Astrocyte of the cerebellum (primary cell): ENCODE results near the gene ZNF516.

Experiments
- DNase-seq: peaks from one replicate; pipeline ENCODE4 v3.0.0-alpha.2; 2011; ENCODE audit warnings: low read depth
- H3K4me3 ChIP-seq: 2 replicates; pipeline ENCODE4 v1.5.1; 2011; ENCODE audit warnings: mild to moderate bottlenecking, low read depth, low read length, moderate library complexity
- CTCF ChIP-seq: IDR thresholded peaks from 2 replicates; pipeline ENCODE4 v1.5.1; 2012; ENCODE audit warnings: low read length, low read depth, moderate library complexity, mild to moderate bottlenecking; ENCODE audit errors: missing control alignments
- in situ Hi-C: cut with HindIII; loops from 2 replicates; pipeline ENCODE4 v1.10.0; 2017; ENCODE audit warnings: low sequenced_read_pairs

The ZNF516 gene

GRCh38 chr18:76502551-76502950 is 7.5 kb upstream of the ZNF516 start:
- DNase-seq = no peak
- no peak overlapping the region for H3K4me3 ChIP-seq
- in situ Hi-C loops = no loop called here
- no peak for TF ChIP-seq CTCF

- DNase-seq = no peak
- in situ Hi-C loops = no loop called here
- no peak for TF ChIP-seq CTCF
- H3K4me3 ChIP-seq = no peak overlapping the region
These were observed 4.7 kb upstream of the ZNF516 start for GRCh38 chr18:76499637-76500340.

GRCh38 chr18:76499021-76499420 is 4.0 kb upstream of the ZNF516 start:
- in situ Hi-C loops = no loop called here

GRCh38 chr18:76498064-76498463 is 3.0 kb upstream of the ZNF516 start:
- no peak overlapping the region for H3K4me3 ChIP-seq
- no peak for DNase-seq
- in situ Hi-C loops = no loop called here
- no peak for TF ChIP-seq CTCF

More at GRCh38 chr18:76499021-76499420, 4.0 kb upstream of the ZNF516 start:
- TF ChIP-seq CTCF = no peak
- no peak overlapping the region for H3K4me3 ChIP-seq
- no peak for DNase-seq

GRCh38 chr18:76497021-76497420 is 2.0 kb upstream of the ZNF516 start:
- no peak overlapping the region for H3K4me3 ChIP-seq
- DNase-seq = no peak
- TF ChIP-seq CTCF = no peak
- in situ Hi-C loops = no loop called here

GRCh38 chr18:76496194-76496890 is 1.3 kb upstream of the ZNF516 start:
- DNase-seq = no peak
- in situ Hi-C loops = no loop called here
- no peak for TF ChIP-seq CTCF
- H3K4me3 ChIP-seq = peak overlapping the region; percentile 83
